OCI-LY7 (cell line): Measurements from ENCODE around the gene PLCXD3. TPM values are rescaled to one million over a fixed set of nuclear protein-coding genes. Genes with fewer than 3 reads are reported as not detected.

Source experiments
- BruUV-seq: library from RNA; stranded (reverse); fragments of 400-500 nt; replicated peaks from 2 replicates; lab custom pipeline; 2021; lab: Mats Ljungman, UMichigan
- CTCF ChIA-PET: fragments of 300-600 bp; sonication (Branson Sonifier 250); formaldehyde crosslinking; loops from one replicate; lab custom pipeline; 2022; ENCODE audit warnings: antibody characterized with exemption; ENCODE audit not compliant: unreplicated experiment; lab: Charles Lee
- POLR2A ChIA-PET: fragments of 300-600 bp; sonication (Branson Sonifier 250); formaldehyde crosslinking; loops from one replicate; lab custom pipeline; 2022; ENCODE audit warnings: antibody characterized with exemption; lab: Charles Lee
- DNase-seq: peaks from one replicate; pipeline ENCODE4 v3.0.0-alpha.2; 2015; ENCODE audit warnings: low spot score
- H2AFZ ChIP-seq: fragments of 200-600 bp; sonication (generic), shearing (Covaris generic); 2 replicates; pipeline ENCODE4 v1.6.1; 2014; ENCODE audit warnings: mild to moderate bottlenecking, antibody characterized with exemption, low read length, moderate library complexity
- H3K27ac ChIP-seq: fragments of 200-600 bp; sonication (generic); 2 replicates; pipeline ENCODE4 v1.5.1; 2014; ENCODE audit warnings: mixed run types, low read depth, mild to moderate bottlenecking, moderate library complexity, low read length, inconsistent platforms; ENCODE audit not compliant: poor library complexity, severe bottlenecking
- H3K36me3 ChIP-seq: fragments of 200-600 bp; sonication (generic); 2 replicates; pipeline ENCODE4 v1.6.1; 2014; ENCODE audit warnings: mild to moderate bottlenecking, antibody characterized with exemption, low read length, moderate library complexity, mixed read lengths; ENCODE audit not compliant: insufficient read depth
- H3K4me1 ChIP-seq: fragments of 200-600 bp; sonication (generic); 2 replicates; pipeline ENCODE4 v1.5.1; 2014; ENCODE audit warnings: mild to moderate bottlenecking, low read length; ENCODE audit not compliant: insufficient read depth, poor library complexity, severe bottlenecking
- H3K4me2 ChIP-seq: fragments of 200-600 bp; sonication (generic); 2 replicates; pipeline ENCODE4 v1.6.1; 2014; ENCODE audit warnings: mild to moderate bottlenecking, low read length
- H3K4me3 ChIP-seq: fragments of 200-600 bp; sonication (generic); 2 replicates; pipeline ENCODE4 v1.5.1; 2014; ENCODE audit warnings: mild to moderate bottlenecking, low read depth, low read length; ENCODE audit not compliant: poor library complexity, severe bottlenecking
- H3K79me2 ChIP-seq: fragments of 200-600 bp; sonication (generic); 2 replicates; pipeline ENCODE4 v1.6.1; 2016; ENCODE audit warnings: low read depth, mild to moderate bottlenecking, low read length, moderate library complexity, mixed read lengths; ENCODE audit not compliant: insufficient read depth
- H3K9me2 ChIP-seq: fragments of 200-600 bp; sonication (generic); 2 replicates; pipeline ENCODE4 v1.6.1; 2016; ENCODE audit warnings: mild to moderate bottlenecking, low read length, mixed read lengths; ENCODE audit not compliant: insufficient read depth
- H3K9me3 ChIP-seq: fragments of 200-600 bp; sonication (generic); 2 replicates; pipeline ENCODE4 v1.6.1; 2014; ENCODE audit warnings: mild to moderate bottlenecking, mixed run types, low read length, mixed read lengths
- H4K20me1 ChIP-seq: fragments of 200-600 bp; sonication (generic); 2 replicates; pipeline ENCODE4 v1.6.1; 2014; ENCODE audit warnings: mild to moderate bottlenecking, antibody characterized with exemption, low read length, moderate library complexity, mixed read lengths; ENCODE audit not compliant: insufficient read depth
- CTCF ChIP-seq: fragments of 200-600 bp; sonication (generic); conservative IDR thresholded peaks from 2 replicates; pipeline ENCODE4 v1.5.1; 2014; ENCODE audit warnings: mild to moderate bottlenecking, antibody characterized with exemption, low read length, moderate library complexity, mixed read lengths
- EZH2phosphoT487 ChIP-seq: fragments of 200-600 bp; sonication (generic); IDR thresholded peaks from 2 replicates; pipeline ENCODE4 v1.6.1; 2018; ENCODE audit warnings: low read depth, borderline replicate concordance, mild to moderate bottlenecking, mixed run types, antibody characterized with exemption, low read length, moderate library complexity, mixed read lengths
- intact Hi-C: fragments of 100-400 bp; cut with micrococcal nuclease; formaldehyde crosslinking; loops from one replicate; pipeline ENCODE4 v1.10.0; 2022; ENCODE audit not compliant: unreplicated experiment
- total RNA-seq, 2 experiments: library from RNA; depleted of rRNA in 1 of 2; stranded (reverse); fragments of >200 nt in 1 of 2; shearing (Covaris generic) in 1 of 2; gene quantifications; 2 replicates each; pipeline ENCODE4 v1.2.3, GENCODE V29; 2014 to 2022

The PLCXD3 gene
- total RNA-seq, 2 experiments from 2014 or later, result not detected

GRCh38 chr5:41408676-41409443, 101.5 kb downstream of the PLCXD3 start:
- no peak overlapping the region for H3K4me3 ChIP-seq
- H3K79me2 ChIP-seq, result no peaks in the 10 kb centered on the region
- no peaks in the 10 kb centered on the region for H3K9me2 ChIP-seq
- CTCF ChIA-PET, result no interaction called here
- no peaks in the 10 kb centered on the region for H3K9me3 ChIP-seq
- TF ChIP-seq CTCF, result no peak
- TF ChIP-seq EZH2phosphoT487, result no peak
- no peak overlapping the region for H3K27ac ChIP-seq
- no peak overlapping the region for H2AFZ ChIP-seq
- no peak for DNase-seq
- intact Hi-C loops, result no loop called here
- H3K36me3 ChIP-seq, result no peaks in the 10 kb centered on the region
- H3K4me1 ChIP-seq, result no peaks in the 10 kb centered on the region
- BruUV-seq, result no TSS peak
- POLR2A ChIA-PET, result no interaction called here
- H4K20me1 ChIP-seq, result no peaks in the 10 kb centered on the region
- H3K4me2 ChIP-seq, result no peak overlapping the region

- Histone ChIP-seq H3K79me2 (no peaks in the 10 kb centered on the region), H3K4me1 (no peaks in the 10 kb centered on the region), H3K9me3 (no peaks in the 10 kb centered on the region), H3K27ac (no peak overlapping the region), H4K20me1 (no peaks in the 10 kb centered on the region), H3K4me3 (no peak overlapping the region), H3K9me2 (no peaks in the 10 kb centered on the region), H3K4me2 (no peak overlapping the region), H2AFZ (no peak overlapping the region), H3K36me3 (no peaks in the 10 kb centered on the region)
- no peak for DNase-seq
- intact Hi-C loops, result no loop called here
- TF ChIP-seq CTCF, result no peak
- TF ChIP-seq EZH2phosphoT487, result no peak
- CTCF ChIA-PET, result no interaction called here
- POLR2A ChIA-PET, result no interaction called here
- BruUV-seq, result no TSS peak
Observed at GRCh38 chr5:41406936-41407335, 103.5 kb downstream of the PLCXD3 start.

GRCh38 chr5:41406424-41406823, 104.0 kb downstream of the PLCXD3 start:
- ChIA-PET CTCF (no interaction called here), POLR2A (no interaction called here)
- H2AFZ ChIP-seq, result no peak overlapping the region
- H3K4me1 ChIP-seq, result no peaks in the 10 kb centered on the region
- no peaks in the 10 kb centered on the region for H3K9me2 ChIP-seq
- BruUV-seq, result no TSS peak
- H3K4me3 ChIP-seq, result no peak overlapping the region
- H3K36me3 ChIP-seq, result no peaks in the 10 kb centered on the region
- intact Hi-C loops, result no loop called here
- no peaks in the 10 kb centered on the region for H4K20me1 ChIP-seq
- H3K79me2 ChIP-seq, result no peaks in the 10 kb centered on the region
- H3K4me2 ChIP-seq, result no peak overlapping the region
- no peaks in the 10 kb centered on the region for H3K9me3 ChIP-seq
- TF ChIP-seq EZH2phosphoT487 (no peak), CTCF (no peak)
- DNase-seq, result no peak
- H3K27ac ChIP-seq, result no peak overlapping the region
